Endothelial cell of umbilical vein (primary cell): Measurements from ENCODE around the gene MPPE1. TPM values are rescaled to one million over a fixed set of nuclear protein-coding genes. Genes with fewer than 3 reads are reported as not detected.

Experiments
- BruUV-seq: library from RNA; stranded (reverse); fragments of 400-500 nt; replicated peaks from 2 replicates; lab custom pipeline; 2021; lab: Mats Ljungman, UMichigan
- CTCF ChIA-PET: fragments of 300-600, 350-600 bp; sonication (Branson Sonifier 250); formaldehyde crosslinking; loops from one replicate; lab custom pipeline; 2021; ENCODE audit warnings: antibody characterized with exemption, inconsistent platforms; lab: Charles Lee
- POLR2A ChIA-PET: fragments of 300-600, 350-600 bp; sonication (Branson Sonifier 250); formaldehyde crosslinking; loops from one replicate; lab custom pipeline; 2021; ENCODE audit warnings: antibody characterized with exemption, inconsistent platforms; lab: Charles Lee
- DNase-seq: peaks from one replicate; pipeline ENCODE4 v3.0.0-alpha.2; 2011; ENCODE audit warnings: low read depth, low spot score
- FAIRE-seq: peaks from 2 replicates; lab custom pipeline; 2011; peaks lifted over from hg19 to GRCh38; lab: Jason Lieb, UNC
- H2AFZ ChIP-seq: 2 replicates; pipeline ENCODE4 v1.6.0; 2012; ENCODE audit warnings: low read depth, low read length, control low read depth, inconsistent platforms
- H3K27ac ChIP-seq: 2 replicates; pipeline ENCODE4 v1.5.1; 2011; ENCODE audit warnings: low read depth, mild to moderate bottlenecking, control low read depth, low read length, moderate library complexity; ENCODE audit not compliant: insufficient read depth
- H3K27me3 ChIP-seq, 2 experiments: 2 replicates each; pipeline versions ENCODE4 v1.6.0 to v1.6.1; 2011; ENCODE audit warnings: low read length in 2 of 2, mixed read lengths in 1 of 2; ENCODE audit not compliant: control insufficient read depth in 2 of 2, insufficient read depth in 2 of 2
- H3K36me3 ChIP-seq, 2 experiments: 2 replicates in 1 of 2; 3 replicates in 1 of 2; pipeline ENCODE4 v1.5.1; 2011; ENCODE audit warnings: low read length in 2 of 2, mild to moderate bottlenecking in 1 of 2, moderate library complexity in 1 of 2; ENCODE audit not compliant: control insufficient read depth in 2 of 2, insufficient read depth in 2 of 2; ENCODE audit errors: extremely low read depth in 1 of 2
- H3K4me1 ChIP-seq: 3 replicates; pipeline ENCODE4 v1.5.1; 2011; ENCODE audit warnings: mild to moderate bottlenecking, low read length; ENCODE audit not compliant: control insufficient read depth, insufficient read depth; ENCODE audit errors: extremely low read depth
- H3K4me2 ChIP-seq: 2 replicates; pipeline ENCODE4 v1.6.1; 2011; ENCODE audit warnings: low read length, control low read depth, mixed read lengths; ENCODE audit not compliant: insufficient read depth
- H3K4me3 ChIP-seq, 3 experiments: fragments of 200-600 bp in 1 of 3; sonication (generic), shearing (Covaris generic) in 1 of 3; replicated peaks in 1 of 3; 2 replicates each; pipeline ENCODE4 v1.5.1; 2011 to 2016; ENCODE audit warnings: control low read depth in 3 of 3, low read length in 3 of 3, mild to moderate bottlenecking in 2 of 3, inconsistent platforms in 1 of 3, low read depth in 1 of 3, moderate library complexity in 1 of 3; ENCODE audit not compliant: insufficient read depth in 1 of 3
- H3K79me2 ChIP-seq: 2 replicates; pipeline ENCODE4 v1.6.0; 2012; ENCODE audit warnings: low read length, inconsistent platforms; ENCODE audit not compliant: control insufficient read depth, insufficient read depth
- H3K9ac ChIP-seq: replicated peaks from 2 replicates; pipeline ENCODE3; 2011; ENCODE audit warnings: low read length, control low read depth; ENCODE audit not compliant: insufficient read depth; ENCODE audit errors: extremely low read depth
- H3K9me1 ChIP-seq: replicated peaks from 3 replicates; pipeline ENCODE4 v1.6.0; 2011; ENCODE audit warnings: mild to moderate bottlenecking, low read length; ENCODE audit not compliant: control insufficient read depth, insufficient read depth; ENCODE audit errors: extremely low read depth
- H3K9me3 ChIP-seq: replicated peaks from 2 replicates; pipeline ENCODE4 v1.5.1; 2012; ENCODE audit warnings: low read length, inconsistent platforms; ENCODE audit not compliant: control insufficient read depth, insufficient read depth
- H4K20me1 ChIP-seq: replicated peaks from 2 replicates; pipeline ENCODE3; 2011; ENCODE audit warnings: mild to moderate bottlenecking, low read length; ENCODE audit not compliant: control insufficient read depth, insufficient read depth; ENCODE audit errors: extremely low read depth
- EZH2 ChIP-seq: IDR thresholded peaks from 2 replicates; pipeline ENCODE4 v1.6.1; 2012; ENCODE audit warnings: borderline replicate concordance, low read depth, mild to moderate bottlenecking, moderate library complexity, low read length, inconsistent platforms; ENCODE audit not compliant: severe bottlenecking
- FOS ChIP-seq: IDR thresholded peaks from 2 replicates; pipeline ENCODE4 v1.6.1; 2011; ENCODE audit warnings: mild to moderate bottlenecking, low read length, moderate library complexity, borderline replicate concordance; ENCODE audit not compliant: insufficient read depth
- GATA2 ChIP-seq: IDR thresholded peaks from 2 replicates; pipeline ENCODE4 v1.7.0; 2011; ENCODE audit warnings: low read depth, mild to moderate bottlenecking, moderate library complexity, mixed read lengths, low read length; ENCODE audit not compliant: insufficient read length, insufficient read depth
- JUN ChIP-seq: IDR thresholded peaks from 2 replicates; pipeline ENCODE4 v1.6.1; 2011; ENCODE audit warnings: borderline replicate concordance, low read depth; ENCODE audit not compliant: insufficient read length, insufficient read depth
- MYC ChIP-seq: IDR thresholded peaks from one replicate; pipeline ENCODE4 v1.6.1; 2011; ENCODE audit warnings: mild to moderate bottlenecking, low read depth, low read length
- POLR2A ChIP-seq: IDR thresholded peaks from 2 replicates; pipeline ENCODE4 v1.6.1; 2012; ENCODE audit warnings: low read depth, mild to moderate bottlenecking, control low read depth, low read length
- POLR2AphosphoS5 ChIP-seq: IDR thresholded peaks from 2 replicates; pipeline ENCODE4 v1.6.1; 2012; ENCODE audit warnings: low read depth, mild to moderate bottlenecking, control low read depth, low read length, moderate library complexity; ENCODE audit not compliant: insufficient read depth
- dilution Hi-C: fragments of 300-500 bp; cut with MboI; formaldehyde crosslinking; loops from one replicate; pipeline ENCODE4 v1.15.0; 2019; ENCODE audit warnings: low sequenced_read_pairs; ENCODE audit not compliant: extremely low pct_ligation_motif_present
- intact Hi-C: fragments of 100-400 bp; cut with micrococcal nuclease; formaldehyde crosslinking; loops from one replicate; pipeline ENCODE4 v1.10.0; 2022
- polyA plus RNA-seq, 4 experiments: library from polyadenylated mRNA; depleted of rRNA in 3 of 4; stranded (reverse) in 3 of 4; unstranded in 1 of 4; fragments of >200 nt; gene quantifications; 2 replicates each; pipeline versions ENCODE4 v1.2.1 to v1.2.3, GENCODE V29; 2011 to 2012; ENCODE audit warnings: missing spikeins in 1 of 4
- total RNA-seq: library from RNA; stranded (reverse); gene quantifications from 2 replicates; pipeline ENCODE4 v1.2.3, GENCODE V29; 2021
- TF ChIP-seq, protein P1 (sequence below), 2 donors: IDR thresholded peaks; 1 replicate in 1 of 2; 2 replicates in 1 of 2; pipeline ENCODE4 v1.5.1; 2011; ENCODE audit warnings: low read length in 2 of 2, mild to moderate bottlenecking in 2 of 2, moderate library complexity in 2 of 2, control low read depth in 1 of 2, inconsistent platforms in 1 of 2, low read depth in 1 of 2; ENCODE audit not compliant: insufficient read depth in 1 of 2; ENCODE audit errors: extremely low read depth in 1 of 2
- TF ChIP-seq, protein P2 (sequence below): IDR thresholded peaks from 2 replicates; pipeline ENCODE4 v1.6.1; 2011; ENCODE audit not compliant: insufficient read depth, insufficient read length

Gene MPPE1
- total and polyA plus RNA-seq, 2 donors (not counting 3 experiments of a cell fraction or from before 2014, with no cell fraction given): 13.4 to 30.6 TPM

DNA sequence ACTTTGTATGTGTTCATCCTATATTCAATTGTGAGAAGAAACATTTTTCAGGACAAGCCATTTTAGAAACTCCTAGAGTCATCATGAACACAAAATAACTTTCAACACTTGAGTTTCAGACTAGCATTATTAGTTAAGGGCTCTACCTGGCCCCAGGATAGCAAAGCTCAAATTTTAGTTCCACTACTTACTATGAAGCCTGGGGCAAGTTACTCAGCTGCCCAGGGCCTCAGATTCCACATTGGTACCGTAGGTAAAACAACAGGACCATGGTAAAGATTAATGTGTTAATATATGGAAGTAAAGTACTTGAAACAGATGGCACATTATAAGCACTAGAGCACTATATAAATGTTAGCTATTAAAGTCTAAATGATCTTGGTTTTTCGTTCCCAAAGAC is 19.4 kb downstream of the MPPE1 start:
- BruUV-seq: no TSS peak
- Histone ChIP-seq H3K9me1 (no peaks in the 10 kb centered on the region), H3K4me3 (no peak overlapping the region), H2AFZ (no peak overlapping the region), H3K79me2 (no peaks in the 10 kb centered on the region), H4K20me1 (no peaks in the 10 kb centered on the region), H3K9ac (no peak overlapping the region), H3K27ac (no peak overlapping the region), H3K27me3 (no peaks in the 10 kb centered on the region), H3K9me3 (no peaks in the 10 kb centered on the region), H3K4me2 (no peak overlapping the region), H3K4me1 (peaks cover under 1% of the 10 kb centered on the region), H3K36me3 (no peaks in the 10 kb centered on the region)
- intact Hi-C loops: no loop called here
- TF ChIP-seq FOS (no peak), MYC (no peak), POLR2A (no peak), EZH2 (no peak), JUN (no peak), POLR2AphosphoS5 (no peak), GATA2 (no peak)
- TF ChIP-seq, protein P1, sequence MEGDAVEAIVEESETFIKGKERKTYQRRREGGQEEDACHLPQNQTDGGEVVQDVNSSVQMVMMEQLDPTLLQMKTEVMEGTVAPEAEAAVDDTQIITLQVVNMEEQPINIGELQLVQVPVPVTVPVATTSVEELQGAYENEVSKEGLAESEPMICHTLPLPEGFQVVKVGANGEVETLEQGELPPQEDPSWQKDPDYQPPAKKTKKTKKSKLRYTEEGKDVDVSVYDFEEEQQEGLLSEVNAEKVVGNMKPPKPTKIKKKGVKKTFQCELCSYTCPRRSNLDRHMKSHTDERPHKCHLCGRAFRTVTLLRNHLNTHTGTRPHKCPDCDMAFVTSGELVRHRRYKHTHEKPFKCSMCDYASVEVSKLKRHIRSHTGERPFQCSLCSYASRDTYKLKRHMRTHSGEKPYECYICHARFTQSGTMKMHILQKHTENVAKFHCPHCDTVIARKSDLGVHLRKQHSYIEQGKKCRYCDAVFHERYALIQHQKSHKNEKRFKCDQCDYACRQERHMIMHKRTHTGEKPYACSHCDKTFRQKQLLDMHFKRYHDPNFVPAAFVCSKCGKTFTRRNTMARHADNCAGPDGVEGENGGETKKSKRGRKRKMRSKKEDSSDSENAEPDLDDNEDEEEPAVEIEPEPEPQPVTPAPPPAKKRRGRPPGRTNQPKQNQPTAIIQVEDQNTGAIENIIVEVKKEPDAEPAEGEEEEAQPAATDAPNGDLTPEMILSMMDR (IDR thresholded peaks at IDR 0.05; ENCODE audit: extremely low read depth in 1 of 2, insufficient read depth in 1 of 2, low read depth in 1 of 2, low read length in 2 of 2): no peak
- TF ChIP-seq, protein P2, sequence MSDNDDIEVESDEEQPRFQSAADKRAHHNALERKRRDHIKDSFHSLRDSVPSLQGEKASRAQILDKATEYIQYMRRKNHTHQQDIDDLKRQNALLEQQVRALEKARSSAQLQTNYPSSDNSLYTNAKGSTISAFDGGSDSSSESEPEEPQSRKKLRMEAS: no peak
- FAIRE-seq (no peak), DNase-seq (no peak)
- dilution Hi-C loops: no loop called here
- CTCF ChIA-PET: no interaction called here
- POLR2A ChIA-PET: interaction anchor here (0.6 kb wide), 1 partner anchor 92 kb away, joined by 5 read pairs; the partner anchor contains the start of gene IMPA2
